Renal cortex interstitium (tissue), 11 donors: ENCODE measurements around the gene PRDM2. TPM values are rescaled to one million over a fixed set of nuclear protein-coding genes. Genes with fewer than 3 reads are reported as not detected.
A peak's percentile ranks its signal among the peaks of the same experiment; 100 is the strongest.

Experiments
- DNase-seq, 11 donors: peaks; one replicate each; pipeline ENCODE4 v3.0.0-alpha.2; 2013; ENCODE audit warnings: low read depth in 9 of 11, low spot score in 4 of 11; ENCODE audit errors: extremely low read depth in 1 of 11
- polyA plus RNA-seq, 3 donors: library from polyadenylated mRNA; unstranded; fragments of 120-200 nt; gene quantifications; one replicate each; pipeline ENCODE4 v1.2.1, GENCODE V29; 2013; ENCODE audit not compliant: insufficient read length in 3 of 3

Gene PRDM2
- polyA plus RNA-seq, 3 donors: 36.5 to 39.5 (median 36.9) TPM

DNA sequence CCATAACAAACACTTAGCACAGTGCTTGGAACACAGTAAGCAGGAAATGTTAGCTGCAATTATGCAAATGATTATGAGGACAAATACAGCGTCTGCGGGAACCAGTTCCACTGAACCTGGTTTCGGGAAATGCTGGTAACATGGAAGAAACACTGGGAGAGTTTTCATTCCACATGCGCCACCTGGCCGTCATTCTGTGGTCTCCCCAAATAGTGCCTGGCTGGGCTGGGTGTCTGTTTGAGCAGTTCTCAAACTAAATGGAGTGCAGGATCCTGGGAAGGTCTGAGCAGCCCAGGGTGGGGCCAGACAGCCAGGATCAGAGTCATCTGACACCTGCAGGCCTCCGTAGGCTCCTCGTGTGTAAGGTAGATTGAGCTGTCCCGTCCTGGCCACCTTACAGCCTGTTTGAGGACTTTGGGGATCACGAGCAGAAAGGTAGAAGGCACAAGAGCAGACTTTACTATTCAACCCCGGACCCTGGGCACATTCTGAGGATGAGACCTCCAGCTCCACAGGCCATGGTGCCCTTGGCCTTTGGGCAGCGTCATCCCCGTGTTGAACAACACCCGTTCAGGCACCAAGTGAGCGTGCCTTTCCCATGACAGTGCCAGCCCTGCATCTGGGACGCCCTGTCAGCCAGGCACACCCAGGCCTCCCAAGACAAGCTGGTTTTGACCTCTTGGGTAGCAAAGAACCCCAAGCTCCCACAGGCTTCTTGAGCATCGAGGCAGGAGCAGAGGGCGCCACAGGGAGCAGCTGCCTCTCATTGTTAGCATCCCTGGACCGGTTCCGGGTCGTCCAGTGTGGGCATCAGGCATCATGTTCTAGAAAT, 101.9 kb downstream of the PRDM2 start:
- DNase-seq: no peak

DNA sequence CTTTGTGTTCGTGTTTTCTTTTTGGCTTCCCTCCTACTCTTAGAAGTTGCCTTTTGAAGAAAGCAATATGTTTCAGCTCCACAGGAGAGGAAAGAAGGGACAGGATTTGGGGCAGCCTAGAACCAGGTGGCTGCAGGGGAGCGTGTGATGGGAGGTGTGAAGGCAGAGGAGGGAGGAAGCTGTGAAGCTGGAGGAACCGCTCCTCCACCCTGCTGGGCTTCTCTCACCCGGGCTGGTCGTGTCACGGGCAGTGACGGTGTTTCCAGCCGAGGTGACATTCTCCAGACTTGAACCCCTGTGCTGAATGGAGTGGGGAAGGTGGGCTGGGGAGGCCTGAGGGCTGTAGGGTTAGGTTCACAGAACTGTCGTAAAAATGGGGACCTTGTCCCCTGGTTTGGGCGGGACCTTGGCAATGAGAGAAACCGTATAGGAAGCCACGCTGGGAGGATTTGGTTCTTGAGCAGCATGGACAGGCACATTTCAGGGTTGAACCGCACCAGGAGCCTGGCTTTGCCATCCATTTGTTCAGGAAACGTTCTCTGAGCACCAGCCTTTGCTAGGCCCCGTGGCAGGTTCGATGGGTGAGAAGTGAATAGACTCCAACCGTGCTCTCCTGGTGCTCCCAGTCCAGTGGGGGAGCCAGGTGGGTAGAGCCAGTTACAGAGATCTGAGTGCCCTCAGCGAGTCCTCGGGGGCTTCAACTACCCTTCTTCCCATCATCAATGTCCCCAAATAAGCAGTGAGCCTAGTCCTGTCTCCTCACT, 103.0 kb downstream of the PRDM2 start:
- DNase-seq: no peak

DNA sequence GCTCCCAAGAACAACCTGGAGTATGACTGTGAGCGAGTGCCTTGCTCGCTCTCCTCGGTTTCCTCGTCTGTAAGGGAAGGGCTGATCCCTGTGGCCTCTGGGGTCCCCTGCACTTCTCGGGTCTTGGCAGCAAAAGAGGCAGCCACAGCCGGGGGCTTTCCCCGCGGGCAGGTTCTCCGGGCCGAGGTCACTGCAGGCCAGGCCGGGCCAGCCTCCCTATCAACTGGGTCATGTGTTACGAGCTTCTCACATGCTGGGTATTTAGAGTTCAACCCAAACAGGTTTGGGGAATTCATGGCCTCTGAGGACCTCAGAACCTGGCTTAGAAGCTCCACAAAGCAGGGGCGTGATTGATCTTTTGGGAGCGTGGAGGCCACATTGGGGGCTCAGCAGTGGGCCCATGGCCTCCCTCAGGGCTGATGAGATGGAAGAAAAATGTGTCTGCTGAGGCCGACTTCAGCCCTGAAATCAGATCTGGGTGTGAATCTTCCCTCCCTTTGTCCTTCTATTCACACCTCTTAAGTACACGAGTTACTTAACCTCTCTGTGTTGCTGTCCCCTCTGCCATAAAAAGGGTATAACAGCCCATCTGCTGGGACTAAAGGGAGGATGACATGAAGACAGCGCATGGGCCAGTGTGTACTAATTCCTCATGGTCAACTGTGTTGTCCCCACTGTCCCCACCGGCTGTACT, 103.7 kb downstream of the PRDM2 start:
- DNase-seq: no peak

DNA sequence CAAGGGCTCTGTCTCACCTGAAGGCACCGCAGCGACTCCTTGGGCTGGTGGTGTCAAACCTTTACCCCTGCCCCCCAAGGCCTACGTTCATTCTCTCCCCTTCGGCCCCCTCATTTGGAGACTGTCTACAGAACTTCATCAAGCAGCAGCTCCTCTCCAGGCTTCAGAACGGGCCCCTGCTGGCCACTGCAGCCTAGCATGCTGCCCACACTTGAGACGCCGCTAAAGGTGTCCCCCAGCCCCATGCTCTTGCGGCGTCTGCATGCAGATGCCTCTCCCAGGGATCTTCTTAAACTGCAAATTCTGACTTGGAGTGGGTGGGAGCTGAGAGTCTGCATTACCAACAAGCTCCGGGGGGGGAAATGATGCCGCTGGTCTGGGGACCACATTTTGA, 104.2 kb downstream of the PRDM2 start:
- no peak for DNase-seq

DNA sequence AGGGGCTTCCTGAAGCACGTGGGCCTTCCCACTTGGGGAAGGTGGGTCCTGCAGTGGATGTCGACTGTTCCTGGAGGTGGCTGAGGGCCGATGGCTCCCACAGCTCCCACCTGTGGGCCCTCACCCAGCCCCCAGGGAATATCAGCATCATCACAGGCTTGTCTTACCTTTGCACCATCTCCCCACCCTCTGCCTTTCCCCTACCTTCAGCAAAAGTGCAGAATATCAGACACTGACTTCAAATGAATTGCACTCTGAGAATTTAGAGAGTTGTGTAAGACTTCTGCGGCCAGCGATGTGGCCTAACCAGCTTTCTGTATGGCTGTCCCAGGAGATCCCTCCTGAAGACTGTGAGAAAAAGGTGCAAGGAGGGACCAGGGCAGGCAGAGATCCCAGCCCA, 105.4 kb downstream of the PRDM2 start:
- no peak for DNase-seq

DNA sequence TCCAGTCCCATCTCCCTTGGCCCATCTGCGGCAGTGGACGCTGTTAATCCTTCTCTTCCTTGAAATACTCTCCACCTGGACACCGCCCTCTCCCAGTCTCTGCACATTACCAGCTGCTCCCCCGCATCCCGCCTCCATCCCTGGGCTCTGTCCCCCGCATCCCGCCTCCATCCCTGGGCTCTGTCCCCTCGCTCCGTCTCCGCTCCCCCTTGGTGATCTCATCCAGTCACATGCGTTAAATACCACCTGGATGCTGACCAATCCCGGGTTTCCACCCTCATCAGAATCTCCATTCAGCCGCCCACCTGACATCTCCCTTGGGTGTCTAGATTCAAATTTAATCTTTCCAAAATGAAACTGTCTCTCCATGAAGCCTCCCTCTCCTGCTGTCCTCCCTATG, 106.1 kb downstream of the PRDM2 start:
- no peak for DNase-seq

DNA sequence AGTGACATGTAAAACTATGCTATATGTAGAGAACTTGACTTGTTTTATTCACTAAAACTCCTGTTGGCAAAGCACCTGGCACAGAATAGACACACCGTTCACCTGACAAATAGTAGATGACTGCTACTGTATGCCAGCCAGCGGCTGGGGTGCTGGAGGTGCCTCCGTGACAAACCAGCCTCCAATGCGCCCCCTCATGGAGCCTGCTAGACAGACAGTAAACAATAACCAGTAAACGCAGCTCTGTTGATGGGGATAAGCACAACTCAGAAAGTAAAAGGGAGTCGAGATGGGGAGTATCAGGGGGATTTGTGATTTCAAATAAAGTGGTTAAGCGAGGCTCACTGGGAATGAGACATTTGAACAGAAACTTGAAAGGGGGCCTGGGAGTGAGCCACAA, 107.2 kb downstream of the PRDM2 start:
- peak in 1 of 11 donors; percentile 24 for DNase-seq

DNA sequence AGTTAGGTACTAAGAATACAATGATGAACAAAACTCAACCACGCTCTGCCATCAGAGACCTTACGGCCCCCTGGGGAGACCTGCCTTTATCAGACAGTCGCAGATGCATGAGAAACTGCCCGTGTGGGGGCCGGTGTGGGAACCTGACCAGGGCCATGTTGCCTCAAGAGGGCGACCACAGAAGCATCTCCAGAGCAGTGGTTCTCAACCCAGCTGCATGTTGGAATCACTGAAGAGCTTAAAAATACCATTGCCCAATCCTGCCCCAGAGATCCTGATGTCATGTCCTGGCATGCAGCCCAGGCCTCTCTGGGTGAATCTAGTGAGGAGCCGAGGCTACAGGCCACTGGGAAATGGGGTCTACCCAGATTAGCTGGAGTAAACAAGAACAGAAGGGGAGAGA, 108.7 kb downstream of the PRDM2 start:
- no peak for DNase-seq

DNA sequence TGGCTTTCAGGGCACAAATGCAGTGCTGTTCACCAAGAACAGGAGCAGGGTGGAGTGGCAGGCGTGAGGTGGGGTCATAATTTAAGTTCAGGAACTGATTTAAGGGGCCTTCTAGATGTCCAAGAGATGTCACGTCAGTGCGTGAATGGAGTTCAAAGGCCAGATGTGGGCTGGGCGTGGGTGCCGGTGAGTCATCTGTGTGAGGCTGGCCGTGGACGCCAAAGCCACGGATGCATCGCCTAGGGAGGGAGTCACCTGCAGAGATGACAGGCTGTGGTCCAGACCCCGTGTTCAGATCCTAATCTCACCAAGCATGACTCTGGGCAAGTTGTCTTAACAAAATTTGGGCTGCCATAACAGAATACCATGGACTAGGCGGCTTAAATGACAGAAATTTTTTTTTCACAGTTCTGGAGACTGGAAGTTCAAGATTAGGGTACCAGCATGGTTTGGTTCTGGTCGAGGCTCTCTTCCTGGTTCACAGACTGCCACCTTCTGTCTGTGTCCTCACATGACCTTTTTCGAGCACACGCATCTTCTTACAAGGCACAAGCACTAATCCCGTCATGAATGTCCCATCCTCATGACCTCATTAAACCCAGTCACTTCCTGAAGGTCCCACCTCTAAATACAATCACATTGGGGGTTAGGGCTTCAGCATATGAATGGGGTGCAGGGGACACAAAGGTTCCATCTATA, 109.6 kb downstream of the PRDM2 start:
- no peak for DNase-seq

DNA sequence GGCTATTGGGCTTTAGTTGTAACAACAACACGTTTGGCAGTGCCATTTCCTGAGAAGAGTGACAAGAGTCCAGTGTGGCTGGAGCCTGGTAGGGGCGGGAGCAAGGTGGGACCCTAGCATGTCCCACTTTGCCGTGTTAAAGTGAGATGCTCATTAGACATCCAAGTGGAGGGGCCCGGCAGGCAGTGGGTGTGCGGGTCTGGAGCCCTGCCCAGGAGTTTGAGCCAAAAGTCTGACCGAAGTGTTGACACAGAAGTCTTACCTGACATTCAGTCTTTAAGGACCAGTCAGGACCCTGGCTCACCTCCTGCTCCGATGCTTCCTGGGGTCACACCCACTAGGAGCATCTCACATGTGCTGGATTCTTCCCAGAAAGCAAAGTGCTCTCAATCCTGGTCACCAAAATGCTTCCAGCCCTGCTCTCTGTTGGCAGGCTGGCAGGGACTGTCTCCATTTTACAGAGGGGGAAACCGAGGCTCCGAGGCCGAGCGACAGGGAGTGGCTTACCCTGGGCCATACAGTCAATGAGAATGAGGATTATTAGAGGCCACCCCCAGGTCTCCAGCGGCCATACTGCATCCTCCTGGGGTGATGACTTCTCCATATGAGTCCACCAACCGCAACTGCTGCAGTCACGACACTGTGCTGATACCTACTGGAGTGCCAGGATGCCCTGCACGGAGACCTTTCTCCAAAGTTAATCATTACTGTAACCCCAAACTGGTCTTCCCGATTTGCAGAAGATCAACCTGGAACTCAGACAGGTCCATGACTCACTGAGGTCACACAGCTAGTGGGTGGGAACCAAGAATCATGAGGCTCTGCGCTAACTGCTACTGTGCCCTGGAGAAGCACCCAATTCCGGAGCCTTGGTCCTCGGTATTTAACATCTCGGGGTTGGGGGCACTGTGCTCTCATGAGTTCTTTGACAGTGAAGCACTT, 112.7 kb downstream of the PRDM2 start:
- DNase-seq: no peak

DNA sequence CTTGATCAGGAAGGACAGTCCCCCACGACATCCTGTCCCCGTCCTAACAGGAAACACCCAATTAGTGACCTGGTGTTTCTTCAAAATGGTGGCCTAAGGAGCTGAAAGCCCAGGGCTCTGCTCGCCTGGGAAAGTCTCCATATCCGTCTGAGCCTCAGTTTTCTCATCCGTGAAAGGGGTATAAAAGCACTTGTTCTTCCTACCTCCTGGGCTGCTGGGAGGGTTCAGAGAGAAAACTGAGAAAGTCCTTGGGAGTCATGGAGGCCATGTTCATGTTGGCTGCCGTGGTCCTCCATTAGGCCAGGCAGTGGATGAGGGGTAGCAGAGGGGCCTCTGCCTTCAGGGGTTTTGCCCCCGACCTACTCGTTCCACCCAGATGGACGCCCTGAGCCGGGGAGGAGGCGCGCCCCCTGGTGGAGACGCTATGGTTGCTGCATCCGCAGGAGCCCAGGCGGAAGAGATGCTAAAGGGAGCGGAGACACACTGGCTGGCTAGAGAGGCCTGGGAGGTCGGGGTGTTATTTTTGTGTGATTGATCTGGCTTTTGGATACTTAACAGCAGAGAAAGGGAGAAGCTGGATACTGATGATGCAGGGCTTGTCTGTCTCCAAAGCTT, 113.5 kb downstream of the PRDM2 start:
- DNase-seq: peak in 1 of 11 donors; percentile 20

DNA sequence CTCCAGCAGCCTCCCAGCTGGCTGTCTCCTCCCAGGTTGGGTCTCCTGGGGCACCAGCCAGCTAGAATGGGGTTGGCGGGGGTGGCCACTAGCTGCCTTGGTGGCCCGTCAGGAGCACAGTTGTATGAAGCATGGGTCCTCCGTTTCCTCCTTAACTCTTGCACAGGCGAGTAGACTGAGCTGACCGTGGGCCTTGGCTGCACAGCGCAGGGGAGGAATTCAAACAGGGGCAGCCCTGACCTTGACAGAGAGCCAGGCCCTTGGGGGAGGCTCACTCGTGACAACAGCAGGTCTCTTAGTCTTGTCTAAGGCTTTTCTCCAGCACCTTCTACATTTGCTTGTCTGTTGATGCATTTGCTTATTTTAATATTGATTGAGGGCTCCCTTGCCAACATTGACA, 114.1 kb downstream of the PRDM2 start:
- no peak for DNase-seq

DNA sequence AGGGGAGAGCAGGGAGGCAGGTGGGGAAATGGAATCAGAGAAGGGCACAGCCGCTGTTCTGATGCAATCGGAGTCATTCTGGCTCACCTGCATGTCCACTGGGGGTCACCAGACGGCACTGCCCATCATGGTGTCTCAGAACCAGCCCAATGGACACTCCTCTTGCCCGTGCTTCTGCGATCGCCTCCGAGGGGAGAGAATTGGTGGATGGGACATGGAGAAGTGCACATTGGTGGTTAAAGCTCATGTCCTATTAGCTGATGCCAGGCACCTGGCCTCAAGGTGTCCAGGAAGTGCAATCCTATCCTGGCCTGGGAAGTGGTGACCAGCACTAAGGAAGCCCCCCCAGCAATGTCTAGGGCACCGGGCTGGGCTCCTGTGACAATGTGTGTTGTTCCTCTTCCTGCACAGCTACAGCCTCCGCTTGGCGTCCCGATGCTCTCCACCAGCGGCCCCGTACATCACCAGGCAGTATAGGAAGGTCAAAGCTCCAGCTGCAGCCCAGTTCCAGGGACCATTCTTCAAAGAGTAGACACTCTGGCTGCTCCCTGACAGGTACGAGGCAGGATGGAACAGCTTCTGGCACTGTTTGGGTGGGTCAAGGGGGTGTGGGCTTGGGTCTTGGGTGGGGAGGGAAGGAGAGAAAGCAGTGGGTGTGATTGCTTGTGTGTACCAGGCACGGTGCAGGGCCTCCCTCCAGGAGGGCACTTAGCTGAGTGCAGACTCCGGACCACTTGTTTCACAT, 116.2 kb downstream of the PRDM2 start:
- DNase-seq: no peak

DNA sequence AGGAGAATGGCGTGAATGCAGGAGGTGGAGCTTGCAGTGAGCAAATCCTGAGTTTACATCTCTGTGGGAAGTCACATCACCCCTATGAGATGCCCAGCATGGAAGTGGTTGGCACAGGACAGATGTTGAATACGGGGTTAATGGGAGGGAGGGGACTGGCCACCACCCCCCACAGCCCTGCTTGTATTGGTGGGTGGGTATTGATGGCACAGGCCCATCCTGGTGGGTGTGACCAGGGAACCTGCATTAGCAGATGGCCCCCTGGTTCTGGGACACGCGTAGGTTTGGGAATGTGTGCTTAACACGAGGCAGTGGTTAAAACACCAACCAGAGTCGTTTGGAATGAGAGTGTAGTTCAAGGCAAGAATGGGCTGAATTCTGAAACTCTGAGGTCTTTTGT, 117.9 kb downstream of the PRDM2 start:
- no peak for DNase-seq

DNA sequence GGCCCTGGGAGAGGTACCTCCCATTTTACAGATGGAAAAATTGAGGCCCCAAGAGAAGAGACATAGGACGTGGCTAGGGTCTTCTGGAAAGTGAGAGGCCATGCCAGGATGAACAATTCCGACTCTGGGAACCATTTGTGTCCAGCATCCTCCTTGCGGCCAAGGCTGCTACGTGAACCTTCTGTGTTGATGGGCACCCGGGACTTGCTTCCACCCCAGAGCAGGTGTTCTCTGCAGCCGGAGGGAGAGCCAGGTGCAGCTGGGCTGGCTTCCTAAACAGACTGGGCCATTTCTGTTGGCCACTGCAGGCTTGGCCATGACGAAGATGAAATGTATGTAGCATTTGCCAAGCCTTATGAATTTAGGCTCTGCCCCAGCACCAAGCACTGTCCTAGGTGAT, 118.9 kb downstream of the PRDM2 start:
- DNase-seq: no peak

DNA sequence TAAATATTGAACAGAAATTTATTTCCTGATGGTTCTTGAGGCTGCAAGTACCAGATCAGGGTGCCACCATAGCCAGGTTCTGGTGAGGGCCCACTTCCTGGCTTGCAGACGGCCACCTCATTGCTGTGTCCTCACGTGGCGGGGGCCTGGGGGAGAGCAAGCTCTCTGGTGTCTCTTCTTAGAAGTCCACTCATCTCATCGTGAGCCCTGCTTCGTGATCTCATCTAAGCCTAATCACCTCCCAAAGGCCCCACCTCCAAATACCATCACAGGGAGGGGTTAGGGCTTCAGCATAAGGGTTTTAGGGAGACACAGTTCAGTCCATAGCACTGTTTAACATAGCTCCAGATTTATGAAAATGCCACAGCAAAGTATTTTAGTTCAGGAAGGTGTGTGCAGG, 119.7 kb downstream of the PRDM2 start:
- no peak for DNase-seq

DNA sequence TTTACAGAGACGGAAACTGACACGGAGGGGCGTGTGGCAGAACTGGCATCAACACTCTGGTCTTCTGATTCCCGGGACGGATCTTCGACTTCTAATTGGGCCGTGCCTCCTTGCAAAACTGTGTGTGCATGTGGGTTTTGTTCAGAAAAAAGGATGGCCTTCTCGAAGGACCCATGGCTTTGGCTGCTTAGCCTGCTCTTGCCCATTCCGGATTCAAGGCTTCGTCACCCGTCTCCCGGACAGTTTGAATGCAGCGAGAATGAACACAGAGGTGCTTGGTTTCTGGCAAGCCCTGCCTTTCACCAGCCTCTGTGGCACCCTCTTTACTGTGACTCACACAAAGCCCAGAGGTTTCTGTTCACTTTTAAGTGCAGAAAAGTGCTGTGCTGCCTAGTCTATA, 120.1 kb downstream of the PRDM2 start:
- no peak for DNase-seq
